T-helper 2 cell treated with Interferon-gamma antibody and Interleukin-4, amounts not matched to agents 100 ng/mL and 5 ng/mL, for 36 hours (primary cell): ENCODE data around the gene DOCK3. TPM values are rescaled to one million over a fixed set of nuclear protein-coding genes. Genes with fewer than 3 reads are reported as not detected.

Source experiments
- intact Hi-C: fragments of 100-400 bp; cut with micrococcal nuclease; formaldehyde crosslinking; loops from one replicate; pipeline ENCODE4 v1.15.1; 2023
- total RNA-seq: library from RNA; stranded (reverse); gene quantifications from 2 replicates; pipeline ENCODE4 v1.2.3, GENCODE V29; 2022

The DOCK3 gene
- total RNA-seq, 1 donor from 2014 or later: 0.93 TPM

GRCh38 chr3:51382076-51382745 is 707.5 kb downstream of the DOCK3 start:
- intact Hi-C loops: loop anchor here (10.0 kb wide), 1 partner anchor 1147 kb away; the partner anchor contains the start of gene GNAI2

- intact Hi-C loops: loop anchor here (10.0 kb wide), 1 partner anchor 1148 kb away; the partner anchor contains the start of gene GNAI2
Observed at GRCh38 chr3:51382947-51383578, 708.3 kb downstream of the DOCK3 start.

DNA sequence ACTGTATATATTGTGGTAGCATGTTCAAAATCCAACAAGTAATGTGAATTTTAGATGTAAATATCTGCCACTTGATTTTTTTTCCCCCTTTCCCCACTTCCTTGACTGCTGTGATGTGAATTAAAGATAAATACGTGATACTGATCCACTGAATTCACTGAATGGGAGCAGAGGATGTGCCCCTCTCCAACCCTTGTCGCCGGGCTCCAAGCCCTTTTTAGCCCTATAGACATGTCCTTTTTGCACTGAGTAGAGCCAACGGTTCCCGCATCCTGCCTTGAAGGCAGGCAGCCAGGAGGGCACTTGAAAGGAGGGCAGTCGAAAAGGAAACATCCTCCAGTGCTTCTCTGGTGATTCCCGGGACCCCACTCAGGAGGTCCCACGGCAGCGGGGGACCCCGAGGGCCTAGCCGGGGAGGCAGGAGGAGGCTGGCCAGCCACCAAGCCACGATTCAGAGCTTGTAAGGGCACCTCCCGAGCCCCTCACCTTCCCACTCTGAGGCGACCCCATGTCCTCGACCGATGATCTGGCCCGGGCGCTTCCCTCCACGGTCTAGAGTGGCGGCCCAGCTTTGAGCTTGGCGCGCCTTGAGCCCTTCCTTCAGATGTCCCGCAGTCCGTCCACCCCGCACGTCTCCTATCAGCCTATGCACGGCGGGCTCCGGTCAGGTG is 709.5 kb downstream of the DOCK3 start:
- intact Hi-C loops: loop anchor here (2.0 to 10.0 kb wide), 2 partner anchors 811 to 1149 kb away; partner anchors contain the start of gene GNAI2

DNA sequence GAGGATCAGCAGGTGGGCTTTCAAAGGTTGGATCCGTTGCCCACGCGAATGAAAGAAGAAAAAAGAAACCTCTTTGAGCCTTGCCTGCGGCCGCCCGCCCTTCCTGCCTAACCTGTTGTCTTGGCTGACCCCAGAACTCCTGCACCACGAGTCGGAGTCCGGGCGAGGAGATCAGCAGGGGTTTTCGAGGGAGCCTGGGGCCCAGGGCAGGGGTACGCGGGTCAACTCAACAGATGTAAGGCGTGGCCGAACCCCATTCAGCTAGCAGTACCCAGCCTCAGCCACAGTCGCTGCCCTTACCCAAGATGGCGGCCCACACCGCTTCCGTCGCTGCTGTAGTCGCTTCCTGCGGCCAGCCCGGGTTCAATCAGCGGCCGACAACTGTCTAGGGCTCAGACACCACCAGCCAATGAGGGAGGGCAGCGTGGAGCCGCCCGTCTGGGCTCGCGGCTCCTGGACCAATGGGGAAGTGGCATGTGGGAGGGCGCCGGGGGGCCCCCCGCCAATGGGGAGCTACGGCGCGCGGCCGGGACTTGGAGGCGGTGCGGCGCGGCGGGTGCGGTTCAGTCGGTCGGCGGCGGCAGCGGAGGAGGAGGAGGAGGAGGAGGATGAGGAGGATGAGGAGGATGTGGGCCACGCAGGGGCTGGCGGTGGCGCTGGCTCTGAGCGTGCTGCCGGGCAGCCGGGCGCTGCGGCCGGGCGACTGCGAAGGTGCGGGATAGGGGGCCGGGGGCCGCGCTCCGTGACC is 710.2 kb downstream of the DOCK3 start, which contains the start of gene MANF:
Gene MANF, plus strand, starts transcription at position 566 of the 748 bp plus-strand sequence. Its CDS starts 52 bp downstream, at position 618.
- intact Hi-C loops: loop anchor here (1.0 to 10.0 kb wide), 5 partner anchors 413 to 1150 kb away; partner anchors contain the start of gene GNAI2

GRCh38 chr3:51385621-51386091 is 710.9 kb downstream of the DOCK3 start:
- intact Hi-C loops: loop anchor here (1.0 to 10.0 kb wide), 5 partner anchors 413 to 1151 kb away; partner anchors contain the start of gene GNAI2

- intact Hi-C loops: loop anchor here (5.0 to 10.0 kb wide), 3 partner anchors 414 to 1152 kb away; partner anchors contain the start of gene GNAI2
Observed at GRCh38 chr3:51386159-51386851, 711.6 kb downstream of the DOCK3 start.

DNA sequence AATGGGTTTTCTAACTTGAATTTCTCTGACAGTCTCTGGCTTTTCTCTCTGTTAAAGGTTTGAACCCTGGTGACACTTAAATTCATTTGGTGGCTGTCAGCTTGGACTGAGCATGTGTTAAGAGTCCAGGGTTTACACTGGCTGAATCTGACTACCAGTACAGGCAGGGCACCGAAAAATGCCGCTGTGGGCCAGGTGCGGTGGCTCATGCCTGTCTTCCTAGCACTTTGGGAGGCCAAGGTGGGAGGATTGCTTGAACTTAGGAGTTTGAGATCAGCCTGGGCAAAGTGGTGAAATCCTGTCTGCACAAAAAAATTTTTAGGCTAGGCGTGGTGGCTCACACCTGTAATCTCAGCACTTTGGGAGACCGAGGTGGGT is 712.1 kb downstream of the DOCK3 start:
- intact Hi-C loops: loop anchor here (5.0 to 10.0 kb wide), 3 partner anchors 415 to 1152 kb away; partner anchors contain the start of gene GNAI2

- intact Hi-C loops: loop anchor here (5.0 to 10.0 kb wide), 3 partner anchors 415 to 1152 kb away; partner anchors contain the start of gene GNAI2
Observed at GRCh38 chr3:51387281-51387680, 712.6 kb downstream of the DOCK3 start.

DNA sequence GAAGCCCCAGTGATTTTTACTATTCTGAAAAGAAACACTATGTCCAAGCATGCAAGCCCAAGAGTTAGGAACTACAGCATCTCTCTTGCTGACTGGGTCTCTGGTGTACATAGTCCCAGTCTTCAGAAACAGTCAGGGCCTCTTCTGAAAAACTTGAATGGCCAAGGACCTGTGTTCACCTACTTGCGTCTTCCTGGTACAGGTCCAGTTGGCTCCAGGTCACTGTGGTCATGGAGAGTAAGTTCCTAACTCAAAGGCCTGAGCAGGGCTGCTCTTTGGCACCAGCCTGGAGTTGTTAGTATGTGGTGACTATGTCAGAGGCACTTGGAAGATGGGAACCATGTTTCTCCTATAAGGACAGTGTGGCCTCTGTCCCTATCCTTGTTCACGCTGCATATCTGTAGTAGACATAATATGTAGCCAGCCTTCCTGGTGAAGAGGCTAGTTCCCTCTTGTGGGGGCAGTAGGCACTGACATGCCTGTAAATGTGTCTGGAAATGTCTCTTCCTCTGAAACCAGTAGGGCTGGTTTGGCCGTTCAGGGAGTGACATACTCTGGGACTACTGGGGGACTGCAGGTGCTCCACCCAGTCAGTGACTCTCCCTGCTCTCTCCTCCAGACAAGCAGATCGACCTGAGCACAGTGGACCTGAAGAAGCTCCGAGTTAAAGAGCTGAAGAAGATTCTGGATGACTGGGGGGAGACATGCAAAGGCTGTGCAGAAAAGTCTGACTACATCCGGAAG is 713.7 kb downstream of the DOCK3 start:
- intact Hi-C loops: loop anchor here (5.0 to 10.0 kb wide), 3 partner anchors 416 to 1154 kb away; partner anchors contain the start of gene GNAI2

DNA sequence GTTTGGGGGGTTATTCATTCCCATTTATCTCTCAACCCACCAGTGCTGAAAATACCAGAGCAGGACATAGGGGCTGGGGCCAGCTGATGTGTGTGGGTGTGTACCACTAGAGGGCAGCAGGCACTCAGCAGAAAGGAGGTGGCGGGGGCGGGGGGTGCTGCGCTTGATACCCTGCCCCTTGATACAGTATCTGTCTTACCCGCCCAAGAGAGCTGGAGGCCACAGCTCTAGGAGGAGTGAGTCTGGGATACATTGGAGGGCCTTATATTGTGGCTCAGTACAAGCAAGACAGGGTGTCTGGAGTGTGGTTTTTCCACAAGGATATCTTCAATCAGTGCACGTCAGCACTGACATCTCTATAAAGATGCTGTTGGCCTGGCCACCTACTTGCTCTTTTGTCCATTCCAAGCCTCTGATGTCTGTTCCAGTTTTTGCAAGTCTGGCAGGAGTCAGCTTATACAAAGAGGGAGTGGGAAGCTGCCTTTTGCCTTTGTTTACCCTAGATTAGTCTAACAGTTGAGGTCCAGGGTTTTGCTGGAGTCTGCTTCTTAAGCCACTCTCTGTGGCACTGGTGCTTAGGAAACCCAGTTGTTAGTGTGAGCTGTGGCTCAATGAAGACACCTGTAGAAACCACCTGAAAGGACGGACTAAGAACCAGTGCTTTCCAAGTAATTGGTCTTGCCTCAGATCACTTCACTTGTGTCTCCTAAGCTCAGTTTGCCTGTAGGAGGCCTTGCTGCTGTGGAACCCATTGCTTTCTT is 714.9 kb downstream of the DOCK3 start:
- intact Hi-C loops: loop anchor here (2.0 to 10.0 kb wide), 6 partner anchors 45 to 1298 kb away; partner anchors contain the start of genes GNAI2, GNL3 and PBRM1

- intact Hi-C loops: loop anchor here (1.0 to 5.0 kb wide), 5 partner anchors 44 to 1297 kb away; partner anchors contain the start of genes GNL3 and PBRM1
Observed at GRCh38 chr3:51390246-51391074, 715.7 kb downstream of the DOCK3 start.

DNA sequence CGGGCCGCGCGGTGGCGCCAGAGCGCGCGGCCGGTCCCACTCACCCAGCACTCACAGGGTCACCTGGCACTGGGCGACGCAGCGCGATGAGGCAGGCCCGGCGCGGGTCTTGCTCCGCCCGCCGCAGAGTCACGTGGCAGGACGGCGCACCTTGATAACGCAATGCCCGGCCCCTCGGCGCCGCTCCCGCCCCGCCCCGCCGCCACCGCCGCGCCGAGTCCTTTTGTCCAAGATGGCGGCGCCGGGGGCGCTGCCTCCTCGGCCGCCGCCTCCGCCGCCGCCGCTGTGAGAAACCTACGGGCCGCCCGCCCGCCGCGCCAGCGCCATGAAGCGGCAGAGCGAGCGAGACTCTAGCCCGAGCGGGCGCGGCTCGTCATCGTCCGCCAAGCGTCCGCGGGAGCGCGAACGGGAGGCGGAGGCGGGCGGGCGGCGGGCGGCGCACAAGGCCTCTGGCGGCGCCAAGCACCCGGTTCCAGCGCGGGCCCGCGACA is 716.4 kb downstream of the DOCK3 start, which contains the start of gene RBM15B:
Gene RBM15B, plus strand, starts transcription at position 211 of the 491 bp plus-strand sequence. Its CDS starts 115 bp downstream, at position 326.
- intact Hi-C loops: loop anchor here (1.0 to 5.0 kb wide), 5 partner anchors 44 to 1296 kb away; partner anchors contain the start of genes GNL3 and PBRM1

DNA sequence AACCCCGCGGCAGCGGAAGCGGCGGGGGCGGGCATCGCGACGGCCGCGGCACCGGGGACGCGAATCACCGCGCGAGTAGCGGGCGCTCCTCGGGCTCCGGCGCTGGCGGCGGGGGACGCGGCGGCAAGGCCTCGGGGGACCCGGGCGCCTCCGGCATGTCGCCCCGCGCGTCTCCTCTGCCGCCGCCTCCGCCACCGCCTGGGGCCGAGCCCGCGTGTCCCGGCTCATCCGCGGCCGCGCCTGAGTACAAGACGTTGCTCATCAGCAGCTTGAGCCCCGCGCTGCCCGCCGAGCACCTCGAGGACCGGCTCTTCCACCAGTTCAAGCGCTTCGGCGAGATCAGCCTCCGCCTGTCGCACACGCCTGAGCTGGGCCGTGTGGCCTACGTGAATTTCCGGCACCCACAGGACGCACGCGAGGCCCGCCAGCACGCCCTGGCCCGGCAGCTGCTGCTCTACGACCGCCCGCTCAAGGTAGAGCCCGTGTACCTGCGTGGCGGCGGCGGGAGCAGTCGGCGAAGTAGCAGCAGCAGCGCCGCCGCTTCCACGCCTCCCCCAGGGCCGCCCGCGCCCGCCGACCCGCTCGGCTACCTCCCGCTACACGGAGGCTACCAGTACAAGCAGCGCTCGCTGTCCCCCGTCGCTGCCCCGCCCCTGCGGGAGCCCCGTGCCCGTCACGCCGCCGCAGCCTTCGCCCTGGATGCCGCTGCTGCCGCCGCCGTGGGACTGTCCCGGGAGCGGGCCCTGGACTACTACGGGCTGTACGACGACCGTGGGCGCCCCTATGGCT is 717.0 kb downstream of the DOCK3 start:
- intact Hi-C loops: loop anchor here (1.0 to 5.0 kb wide), 5 partner anchors 43 to 1296 kb away; partner anchors contain the start of genes GNL3 and PBRM1

GRCh38 chr3:51392355-51393133 is 717.8 kb downstream of the DOCK3 start:
- intact Hi-C loops: loop anchor here (5.0 kb wide), 1 partner anchor 1295 kb away; the partner anchor contains the start of genes GNL3 and PBRM1

GRCh38 chr3:51393134-51393495 is 718.4 kb downstream of the DOCK3 start:
- intact Hi-C loops: loop anchor here (5.0 kb wide), 1 partner anchor 1294 kb away; the partner anchor contains the start of genes GNL3 and PBRM1
